ENCODE data around the gene TANGO2.

The TANGO2 gene

GRCh38 chr22:20040327-20041200, 19.7 kb downstream of the TANGO2 start:
- Mint-ChIP-seq H3K4me3 (no peak overlapping the region), H3K27ac (no peak overlapping the region), H3K9me3 (peaks cover 2% of the 10 kb centered on the region), H3K27me3 (no peaks in the 10 kb centered on the region), H3K4me1 (ENCODE audit: low read depth) (peaks cover 6% of the 10 kb centered on the region), H3K36me3 (ENCODE audit: low read depth) (peaks cover 95% of the 10 kb centered on the region)
- intact Hi-C loops (cut with micrococcal nuclease), result no loop called here

DNA sequence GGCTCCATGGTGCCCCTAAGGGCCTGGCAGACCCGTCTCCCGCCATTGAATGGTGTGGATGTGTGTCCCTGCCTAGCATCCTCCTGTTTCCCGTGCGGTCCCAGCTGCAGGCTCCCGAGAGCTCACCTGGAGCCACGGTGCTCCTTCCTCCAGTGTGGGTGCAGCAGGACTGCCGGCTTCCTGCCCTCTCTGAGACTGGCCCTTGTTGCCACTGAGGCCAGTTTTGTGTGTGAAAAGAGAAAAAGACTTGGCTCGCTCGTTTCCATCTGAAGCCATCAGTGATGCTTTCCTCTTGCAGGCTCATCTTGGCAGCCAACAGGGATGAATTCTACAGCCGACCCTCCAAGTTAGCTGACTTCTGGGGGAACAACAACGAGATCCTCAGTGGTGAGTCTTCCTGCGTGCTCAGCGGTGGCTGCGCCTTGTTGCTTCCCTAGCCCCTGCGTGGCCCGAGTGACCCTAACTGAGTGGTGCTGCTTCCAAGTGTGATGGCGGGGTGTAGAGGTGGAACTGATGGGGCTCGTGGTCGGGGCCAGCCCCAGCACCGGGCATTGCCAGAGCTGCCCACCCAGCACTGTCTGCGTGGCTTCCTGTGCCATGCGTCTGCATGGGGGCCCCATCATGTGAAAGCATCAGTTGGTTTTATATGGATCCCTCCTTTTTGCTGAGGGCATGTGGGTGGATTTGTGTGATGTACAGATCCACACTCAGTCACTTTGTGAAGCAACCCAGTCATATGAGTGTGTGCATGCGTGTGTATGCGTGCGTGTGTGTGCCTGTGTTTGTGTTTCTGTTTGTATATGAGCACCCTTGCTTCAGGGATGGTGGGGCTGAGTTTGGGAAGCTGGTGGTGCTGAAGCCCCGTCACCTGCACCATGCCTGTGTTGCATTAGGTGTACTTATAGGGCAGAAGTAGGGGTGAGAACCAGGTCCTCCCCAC, 22.4 kb downstream of the TANGO2 start:
- Mint-ChIP-seq H3K27ac (no peak overlapping the region), H3K4me1 (ENCODE audit: low read depth) (no peaks in the 10 kb centered on the region), H3K36me3 (ENCODE audit: low read depth) (peaks cover 96% of the 10 kb centered on the region), H3K27me3 (no peaks in the 10 kb centered on the region), H3K4me3 (no peak overlapping the region), H3K9me3 (peaks cover 27% of the 10 kb centered on the region)
- intact Hi-C loops (cut with micrococcal nuclease), result no loop called here

GRCh38 chr22:20043997-20044342, 23.1 kb downstream of the TANGO2 start:
- Mint-ChIP-seq H3K9me3 (peaks cover 28% of the 10 kb centered on the region), H3K4me1 (ENCODE audit: low read depth) (no peaks in the 10 kb centered on the region), H3K36me3 (ENCODE audit: low read depth) (peaks cover 97% of the 10 kb centered on the region), H3K4me3 (no peak overlapping the region), H3K27ac (no peak overlapping the region), H3K27me3 (no peaks in the 10 kb centered on the region)
- intact Hi-C loops (cut with micrococcal nuclease), result no loop called here

DNA sequence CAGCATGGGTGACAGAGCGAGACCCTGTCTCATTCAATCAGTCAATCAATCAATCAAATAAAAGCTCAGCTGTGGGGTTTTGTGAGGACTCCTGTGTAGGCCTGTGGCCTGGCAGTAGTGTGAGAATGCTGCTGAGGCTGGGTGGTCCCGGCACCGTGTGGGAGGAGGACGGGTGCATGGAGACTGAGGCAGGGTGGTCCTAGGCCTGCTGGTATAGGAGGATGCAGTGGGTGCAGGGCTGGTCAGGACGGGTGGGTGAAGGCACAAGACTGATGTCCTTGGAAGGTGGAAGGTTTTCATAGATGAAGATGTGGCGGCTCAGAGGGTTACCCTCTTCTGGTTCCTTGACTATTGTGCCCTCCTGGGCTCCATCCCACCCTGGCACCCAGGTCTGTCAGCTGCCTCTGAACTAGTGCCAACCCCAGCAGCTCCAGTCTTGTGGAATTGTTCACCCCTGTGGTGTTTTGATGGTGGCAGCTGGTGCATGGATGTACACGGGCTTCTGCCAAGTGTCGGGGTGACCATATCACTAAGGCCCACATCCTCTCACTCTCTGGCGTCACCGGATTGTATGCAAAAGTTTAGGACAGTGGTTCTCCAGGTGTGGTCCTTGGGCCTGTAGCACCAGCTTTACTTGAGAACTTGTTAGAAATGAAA, 23.7 kb downstream of the TANGO2 start:
- peaks cover 97% of the 10 kb centered on the region for H3K36me3 Mint-ChIP-seq (ENCODE audit: low read depth)
- H3K27ac Mint-ChIP-seq, result no peak overlapping the region
- H3K4me1 Mint-ChIP-seq (ENCODE audit: low read depth), result no peaks in the 10 kb centered on the region
- intact Hi-C loops (cut with micrococcal nuclease), result no loop called here
- H3K27me3 Mint-ChIP-seq, result no peaks in the 10 kb centered on the region
- H3K9me3 Mint-ChIP-seq, result peaks cover 28% of the 10 kb centered on the region
- H3K4me3 Mint-ChIP-seq, result no peak overlapping the region

GRCh38 chr22:20046730-20047129, 25.8 kb downstream of the TANGO2 start:
- Mint-ChIP-seq H3K27ac (no peak overlapping the region), H3K9me3 (peaks cover 28% of the 10 kb centered on the region), H3K36me3 (ENCODE audit: low read depth) (peaks cover 99% of the 10 kb centered on the region), H3K4me3 (no peak overlapping the region), H3K4me1 (ENCODE audit: low read depth) (no peaks in the 10 kb centered on the region), H3K27me3 (no peaks in the 10 kb centered on the region)
- intact Hi-C loops (cut with micrococcal nuclease), result no loop called here

DNA sequence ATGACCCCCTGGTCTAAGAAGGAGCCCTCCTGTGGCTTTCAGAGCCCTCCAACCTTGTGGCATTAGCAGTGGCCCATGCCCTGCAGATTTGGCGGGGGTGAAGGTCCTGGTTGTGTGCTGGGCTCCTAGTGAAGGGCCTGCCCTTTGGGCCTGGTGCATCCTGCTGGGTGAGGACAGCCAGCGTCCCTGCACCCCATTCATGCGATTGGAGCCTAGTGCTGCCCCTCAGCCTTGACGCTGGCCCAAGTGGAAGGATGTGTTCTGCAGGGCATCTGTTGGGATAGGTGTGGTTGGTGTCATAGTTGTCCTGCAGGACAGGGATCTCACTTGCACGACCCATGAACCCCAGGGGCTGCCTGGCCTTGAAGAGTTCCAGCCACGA, 31.0 kb downstream of the TANGO2 start:
- Mint-ChIP-seq H3K27me3 (no peaks in the 10 kb centered on the region), H3K36me3 (ENCODE audit: low read depth) (peaks cover 99% of the 10 kb centered on the region), H3K4me1 (ENCODE audit: low read depth) (no peaks in the 10 kb centered on the region), H3K4me3 (no peak overlapping the region), H3K27ac (no peak overlapping the region), H3K9me3 (peaks cover 15% of the 10 kb centered on the region)
- intact Hi-C loops (cut with micrococcal nuclease), result no loop called here

DNA sequence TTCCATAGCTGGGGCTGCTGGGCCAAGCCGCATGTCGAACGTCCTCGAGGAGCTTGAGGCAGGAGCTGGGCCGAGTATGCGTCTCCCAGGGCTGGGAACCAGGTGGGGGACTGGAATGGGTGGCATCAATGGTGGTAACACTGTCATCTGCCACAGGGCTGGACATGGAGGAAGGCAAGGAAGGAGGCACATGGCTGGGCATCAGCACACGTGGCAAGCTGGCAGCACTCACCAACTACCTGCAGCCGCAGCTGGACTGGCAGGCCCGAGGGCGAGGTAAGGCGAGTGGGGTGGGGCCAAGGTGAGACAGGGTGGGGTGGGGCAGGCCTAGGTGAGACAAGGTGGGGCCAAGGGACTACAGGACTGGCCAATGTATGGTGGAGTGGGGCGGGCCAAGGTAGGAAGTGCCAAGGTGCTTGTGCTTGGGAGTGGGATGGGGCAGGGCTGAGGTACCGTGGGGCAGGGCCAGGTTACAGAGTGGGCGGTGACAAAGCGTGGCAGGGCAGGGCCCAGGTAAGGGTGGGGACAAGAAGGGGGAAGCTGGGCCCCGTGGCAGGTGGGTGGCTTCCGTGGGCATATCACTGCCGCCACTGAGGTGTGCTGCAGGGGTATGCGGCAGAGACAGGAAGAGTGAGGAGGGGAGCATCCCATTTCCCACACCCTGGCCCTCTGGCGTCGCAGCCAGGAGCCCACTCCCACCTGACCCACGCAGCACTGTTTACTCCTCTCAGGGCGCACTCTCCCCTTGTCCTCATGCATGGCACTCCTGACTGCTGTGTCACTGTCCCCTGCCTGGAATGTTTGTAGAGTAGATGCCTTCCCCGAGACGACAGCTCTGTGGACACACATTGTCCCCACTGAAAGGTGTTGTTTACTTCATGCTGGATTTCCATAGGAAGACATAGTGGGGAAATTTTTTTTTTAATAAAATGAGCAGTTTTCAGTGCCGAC, 31.7 kb downstream of the TANGO2 start:
- H3K4me1 Mint-ChIP-seq (ENCODE audit: low read depth), result no peaks in the 10 kb centered on the region
- no peak overlapping the region for H3K4me3 Mint-ChIP-seq
- intact Hi-C loops (cut with micrococcal nuclease), result no loop called here
- H3K27me3 Mint-ChIP-seq, result no peaks in the 10 kb centered on the region
- H3K9me3 Mint-ChIP-seq, result peaks cover 9% of the 10 kb centered on the region
- peaks cover 99% of the 10 kb centered on the region for H3K36me3 Mint-ChIP-seq (ENCODE audit: low read depth)
- H3K27ac Mint-ChIP-seq, result peak overlapping the region; percentile 8

GRCh38 chr22:20053407-20054033, 32.6 kb downstream of the TANGO2 start:
- intact Hi-C loops (cut with micrococcal nuclease), result no loop called here
- Mint-ChIP-seq H3K9me3 (no peaks in the 10 kb centered on the region), H3K4me3 (no peak overlapping the region), H3K27me3 (no peaks in the 10 kb centered on the region), H3K36me3 (ENCODE audit: low read depth) (peaks cover 99% of the 10 kb centered on the region), H3K4me1 (ENCODE audit: low read depth) (no peaks in the 10 kb centered on the region), H3K27ac (peak overlapping the region; percentile 8)

GRCh38 chr22:20054034-20054427, 33.1 kb downstream of the TANGO2 start:
- Mint-ChIP-seq H3K4me1 (ENCODE audit: low read depth) (no peaks in the 10 kb centered on the region), H3K9me3 (no peaks in the 10 kb centered on the region), H3K4me3 (no peak overlapping the region), H3K27ac (no peak overlapping the region), H3K27me3 (no peaks in the 10 kb centered on the region), H3K36me3 (ENCODE audit: low read depth) (peaks cover 99% of the 10 kb centered on the region)
- intact Hi-C loops (cut with micrococcal nuclease), result no loop called here

- H3K27me3 Mint-ChIP-seq, result no peaks in the 10 kb centered on the region
- no peaks in the 10 kb centered on the region for H3K9me3 Mint-ChIP-seq
- H3K4me3 Mint-ChIP-seq, result no peak overlapping the region
- H3K27ac Mint-ChIP-seq, result no peak overlapping the region
- H3K4me1 Mint-ChIP-seq (ENCODE audit: low read depth), result no peaks in the 10 kb centered on the region
- H3K36me3 Mint-ChIP-seq (ENCODE audit: low read depth), result peaks cover 99% of the 10 kb centered on the region
- intact Hi-C loops (cut with micrococcal nuclease), result no loop called here
Measured at GRCh38 chr22:20054485-20054884, 33.6 kb downstream of the TANGO2 start.

DNA sequence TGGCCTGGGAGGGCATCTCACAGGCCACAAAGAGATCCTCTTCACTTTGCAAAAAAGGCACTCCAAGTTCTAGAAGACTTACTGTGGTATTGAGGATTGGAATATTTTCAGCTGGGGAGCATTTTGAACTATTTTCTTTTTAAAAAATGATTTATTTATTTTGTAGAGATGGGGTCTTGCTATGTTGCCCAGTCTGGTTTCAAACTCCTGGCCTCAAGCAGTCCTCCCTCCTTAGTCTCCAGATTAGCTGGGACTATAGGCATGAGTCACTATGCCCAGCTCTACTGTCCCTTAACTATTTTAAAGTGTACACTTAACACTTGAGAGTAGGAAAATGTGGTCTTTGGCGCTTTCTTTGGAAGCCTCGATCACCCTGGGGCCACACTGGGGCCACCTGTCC, 34.2 kb downstream of the TANGO2 start:
- Mint-ChIP-seq H3K4me1 (ENCODE audit: low read depth) (no peaks in the 10 kb centered on the region), H3K27ac (no peak overlapping the region), H3K27me3 (no peaks in the 10 kb centered on the region), H3K9me3 (no peaks in the 10 kb centered on the region), H3K4me3 (no peak overlapping the region), H3K36me3 (ENCODE audit: low read depth) (peaks cover 99% of the 10 kb centered on the region)
- intact Hi-C loops (cut with micrococcal nuclease), result no loop called here

DNA sequence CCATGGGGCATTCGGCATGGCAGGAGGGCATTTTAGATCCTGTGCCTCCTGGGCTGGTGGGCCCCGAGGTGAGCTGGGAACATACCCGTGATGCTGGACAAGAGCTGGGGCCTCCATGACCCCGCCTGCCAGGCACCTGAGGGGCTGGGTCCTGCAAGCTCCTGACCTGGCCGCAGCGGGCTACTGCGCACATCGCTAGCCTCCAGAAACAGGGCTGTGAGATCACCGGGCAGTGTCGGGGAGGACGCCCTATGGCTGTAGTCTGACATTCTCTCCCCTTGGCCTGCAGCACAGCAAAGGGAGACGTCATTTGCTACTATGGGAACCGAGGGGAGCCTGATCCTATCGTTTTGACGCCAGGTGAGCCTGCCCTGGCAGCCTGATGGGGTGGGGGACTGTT, 34.7 kb downstream of the TANGO2 start:
- Mint-ChIP-seq H3K36me3 (ENCODE audit: low read depth) (peaks cover 99% of the 10 kb centered on the region), H3K4me1 (ENCODE audit: low read depth) (no peaks in the 10 kb centered on the region), H3K4me3 (no peak overlapping the region), H3K27ac (no peak overlapping the region), H3K9me3 (no peaks in the 10 kb centered on the region), H3K27me3 (no peaks in the 10 kb centered on the region)
- intact Hi-C loops (cut with micrococcal nuclease), result no loop called here

- Mint-ChIP-seq H3K27ac (no peak overlapping the region), H3K9me3 (no peaks in the 10 kb centered on the region), H3K4me3 (no peak overlapping the region), H3K27me3 (no peaks in the 10 kb centered on the region), H3K36me3 (ENCODE audit: low read depth) (peaks cover 100% of the 10 kb centered on the region), H3K4me1 (ENCODE audit: low read depth) (no peaks in the 10 kb centered on the region)
- intact Hi-C loops (cut with micrococcal nuclease), result no loop called here
Measured at GRCh38 chr22:20056161-20056560, 35.3 kb downstream of the TANGO2 start.
